HepG2 (cell line): ENCODE measurements around the gene WDR45B. TPM values are rescaled to one million over a fixed set of nuclear protein-coding genes. Genes with fewer than 3 reads are reported as not detected.

Experiments
- AKAP8 ChIP-seq: sonication (generic); formaldehyde crosslinking; IDR thresholded peaks from 2 replicates; pipeline ENCODE4 v1.5.1; 2020; ENCODE audit warnings: mild to moderate bottlenecking, missing genetic modification reagents
- ATF7 ChIP-seq, 2 experiments: fragments of 450-650 bp in 1 of 2; sonication (generic) in 1 of 2; formaldehyde crosslinking in 1 of 2; IDR thresholded peaks; 2 replicates each; pipeline versions ENCODE4 v1.4.0 to v1.6.1; 2016 to 2020; ENCODE audit warnings: antibody characterized with exemption in 1 of 2, mild to moderate bottlenecking in 1 of 2, missing genetic modification reagents in 1 of 2
- FOXA1 ChIP-seq, 2 experiments: fragments of 450-650 bp in 1 of 2; sonication (generic) in 1 of 2; formaldehyde crosslinking in 1 of 2; IDR thresholded peaks; 2 replicates each; pipeline versions ENCODE4 v1.4.0 to v1.6.1; 2016 to 2020; ENCODE audit warnings: missing genetic modification reagents in 1 of 2
- FOXK2 ChIP-seq: fragments of 450-650 bp; IDR thresholded peaks from 2 replicates; pipeline ENCODE4 v1.6.1; 2016
- GABPB1 ChIP-seq: IDR thresholded peaks from 2 replicates; pipeline ENCODE4 v1.6.1; 2016; ENCODE audit warnings: mild to moderate bottlenecking, missing genetic modification reagents, moderate library complexity, missing compliant biosample characterization
- HNF4G ChIP-seq, 2 experiments: sonication (generic) in 1 of 2; formaldehyde crosslinking in 1 of 2; IDR thresholded peaks; 2 replicates each; pipeline versions ENCODE4 v1.4.0 to v1.6.1; 2011 to 2020; ENCODE audit warnings: borderline replicate concordance in 2 of 2, low read depth in 2 of 2, mild to moderate bottlenecking in 2 of 2, low read length in 1 of 2, missing genetic modification reagents in 1 of 2, moderate library complexity in 1 of 2
- HNRNPL ChIP-seq: fragments of 200-400 bp; formaldehyde crosslinking; IDR thresholded peaks from 2 replicates; pipeline ENCODE4 v1.6.1; 2017; ENCODE audit warnings: mild to moderate bottlenecking, low read depth, low read length
- KDM2A ChIP-seq: sonication (generic); formaldehyde crosslinking; IDR thresholded peaks from 2 replicates; pipeline ENCODE4 v1.4.0; 2020; ENCODE audit warnings: low read depth, missing genetic modification reagents, borderline replicate concordance
- MATR3 ChIP-seq: sonication (generic); formaldehyde crosslinking; IDR thresholded peaks from 2 replicates; pipeline ENCODE4 v1.4.0; 2020; ENCODE audit warnings: missing genetic modification reagents
- NFIC ChIP-seq: IDR thresholded peaks from 2 replicates; pipeline ENCODE4 v1.6.1; 2012; ENCODE audit warnings: mild to moderate bottlenecking, low read length, inconsistent platforms
- PHF21A ChIP-seq: sonication (generic); formaldehyde crosslinking; IDR thresholded peaks from 2 replicates; pipeline ENCODE4 v1.5.0; 2020; ENCODE audit warnings: mild to moderate bottlenecking, missing genetic modification reagents
- SIX4 ChIP-seq: sonication (generic); formaldehyde crosslinking; IDR thresholded peaks from 2 replicates; pipeline ENCODE4 v1.4.0; 2020; ENCODE audit warnings: missing genetic modification reagents
- ZNF703 ChIP-seq: sonication (generic); formaldehyde crosslinking; IDR thresholded peaks from 2 replicates; pipeline ENCODE4 v1.5.1; 2020; ENCODE audit warnings: missing genetic modification reagents, mild to moderate bottlenecking, moderate library complexity, borderline replicate concordance
- ZNF709 ChIP-seq: sonication (generic); formaldehyde crosslinking; IDR thresholded peaks from 2 replicates; pipeline ENCODE4 v1.5.0; 2020; ENCODE audit warnings: mild to moderate bottlenecking, missing genetic modification reagents
- polyA plus RNA-seq, 8 experiments: library from polyadenylated mRNA; depleted of rRNA in 3 of 8; stranded (reverse) in 7 of 8; unstranded in 1 of 8; fragments of >200 nt; fragmentation: Illumina TruSeq in 4 of 8; extraction: Trizol in 4 of 8; gene quantifications; 2 replicates each; pipeline versions ENCODE4 v1.2.1 to v1.2.3, GENCODE V29; 2011 to 2016; ENCODE audit warnings: low read depth in 4 of 8, missing spikeins in 1 of 8, mixed read lengths in 1 of 8; ENCODE audit not compliant: insufficient read depth in 1 of 8
- total RNA-seq, 5 experiments: library from RNA; depleted of rRNA; stranded (reverse); fragments of >200 nt; fragmentation: Illumina TruSeq; extraction: Trizol; gene quantifications; 2 replicates each; pipeline ENCODE4 v1.2.3, GENCODE V29; 2016; ENCODE audit warnings: low read depth in 1 of 5
- TF ChIP-seq, protein P1 (sequence below): sonication (generic); formaldehyde crosslinking; IDR thresholded peaks from 2 replicates; pipeline ENCODE4 v1.4.0; 2020; ENCODE audit warnings: missing genetic modification reagents
- TF ChIP-seq, protein P2 (sequence below): sonication (generic); formaldehyde crosslinking; IDR thresholded peaks from 2 replicates; pipeline ENCODE4 v1.4.0; 2020; ENCODE audit warnings: low read depth, mild to moderate bottlenecking, missing genetic modification reagents
- TF ChIP-seq, protein P3 (sequence below): sonication (generic); formaldehyde crosslinking; IDR thresholded peaks from 2 replicates; pipeline ENCODE4 v1.5.0; 2020; ENCODE audit warnings: missing genetic modification reagents
- TF ChIP-seq, protein P4 (sequence below): sonication (generic); formaldehyde crosslinking; IDR thresholded peaks from 2 replicates; pipeline ENCODE4 v1.9.0; 2021; ENCODE audit warnings: mild to moderate bottlenecking, missing genetic modification reagents

WDR45B gene
- total and polyA plus RNA-seq, 2 of the 13 experiments (the other 11 are each of a cell fraction or from before 2014, with no cell fraction given), result 86.2 to 155 TPM

- TF ChIP-seq, protein P1, sequence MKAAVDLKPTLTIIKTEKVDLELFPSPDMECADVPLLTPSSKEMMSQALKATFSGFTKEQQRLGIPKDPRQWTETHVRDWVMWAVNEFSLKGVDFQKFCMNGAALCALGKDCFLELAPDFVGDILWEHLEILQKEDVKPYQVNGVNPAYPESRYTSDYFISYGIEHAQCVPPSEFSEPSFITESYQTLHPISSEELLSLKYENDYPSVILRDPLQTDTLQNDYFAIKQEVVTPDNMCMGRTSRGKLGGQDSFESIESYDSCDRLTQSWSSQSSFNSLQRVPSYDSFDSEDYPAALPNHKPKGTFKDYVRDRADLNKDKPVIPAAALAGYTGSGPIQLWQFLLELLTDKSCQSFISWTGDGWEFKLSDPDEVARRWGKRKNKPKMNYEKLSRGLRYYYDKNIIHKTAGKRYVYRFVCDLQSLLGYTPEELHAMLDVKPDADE (CRISPR knock-in tag), result no peak
- TF ChIP-seq KDM2A (CRISPR knock-in tag), result peak; percentile 35; the same call in 1 of the 2 replicates
- peak; percentile 15; the same call in 1 of the 2 replicates for TF ChIP-seq GABPB1 (CRISPR knock-in tag)
- TF ChIP-seq SIX4, result no peak
- no peak for TF ChIP-seq ZNF709 (CRISPR knock-in tag)
- TF ChIP-seq, protein P2, sequence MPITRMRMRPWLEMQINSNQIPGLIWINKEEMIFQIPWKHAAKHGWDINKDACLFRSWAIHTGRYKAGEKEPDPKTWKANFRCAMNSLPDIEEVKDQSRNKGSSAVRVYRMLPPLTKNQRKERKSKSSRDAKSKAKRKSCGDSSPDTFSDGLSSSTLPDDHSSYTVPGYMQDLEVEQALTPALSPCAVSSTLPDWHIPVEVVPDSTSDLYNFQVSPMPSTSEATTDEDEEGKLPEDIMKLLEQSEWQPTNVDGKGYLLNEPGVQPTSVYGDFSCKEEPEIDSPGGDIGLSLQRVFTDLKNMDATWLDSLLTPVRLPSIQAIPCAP, result no peak
- no peak for TF ChIP-seq PHF21A (CRISPR knock-in tag)
- TF ChIP-seq NFIC, result peak; percentile 61; the same call in 1 of the 2 replicates
- TF ChIP-seq MATR3 (CRISPR knock-in tag), result no peak
- TF ChIP-seq FOXA1 (IDR thresholded peaks at IDR 0.05), result no peak
- no peak for TF ChIP-seq FOXA1 (CRISPR knock-in tag; IDR thresholded peaks at IDR 0.05)
- no peak for TF ChIP-seq ATF7 (IDR thresholded peaks at IDR 0.05)
- TF ChIP-seq ATF7 (CRISPR knock-in tag; IDR thresholded peaks at IDR 0.05), result no peak
- no peak for TF ChIP-seq ZNF703 (CRISPR knock-in tag)
- TF ChIP-seq HNF4G (IDR thresholded peaks at IDR 0.05; ENCODE audit: borderline replicate concordance, low read depth, low read length), result no peak
- no peak for TF ChIP-seq HNF4G (CRISPR knock-in tag; IDR thresholded peaks at IDR 0.05; ENCODE audit: borderline replicate concordance, low read depth)
- TF ChIP-seq, protein P3, sequence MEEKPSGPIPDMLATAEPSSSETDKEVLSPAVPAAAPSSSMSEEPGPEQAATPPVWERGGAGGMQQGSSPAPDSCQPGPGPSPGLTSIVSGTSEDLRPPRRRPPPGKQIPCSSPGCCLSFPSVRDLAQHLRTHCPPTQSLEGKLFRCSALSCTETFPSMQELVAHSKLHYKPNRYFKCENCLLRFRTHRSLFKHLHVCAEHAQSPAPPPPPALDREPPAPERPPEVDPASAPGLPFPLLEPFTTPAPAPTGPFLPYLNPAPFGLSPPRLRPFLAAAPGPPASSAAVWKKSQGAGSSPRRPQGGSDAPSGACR, result no peak
- TF ChIP-seq, protein P4, sequence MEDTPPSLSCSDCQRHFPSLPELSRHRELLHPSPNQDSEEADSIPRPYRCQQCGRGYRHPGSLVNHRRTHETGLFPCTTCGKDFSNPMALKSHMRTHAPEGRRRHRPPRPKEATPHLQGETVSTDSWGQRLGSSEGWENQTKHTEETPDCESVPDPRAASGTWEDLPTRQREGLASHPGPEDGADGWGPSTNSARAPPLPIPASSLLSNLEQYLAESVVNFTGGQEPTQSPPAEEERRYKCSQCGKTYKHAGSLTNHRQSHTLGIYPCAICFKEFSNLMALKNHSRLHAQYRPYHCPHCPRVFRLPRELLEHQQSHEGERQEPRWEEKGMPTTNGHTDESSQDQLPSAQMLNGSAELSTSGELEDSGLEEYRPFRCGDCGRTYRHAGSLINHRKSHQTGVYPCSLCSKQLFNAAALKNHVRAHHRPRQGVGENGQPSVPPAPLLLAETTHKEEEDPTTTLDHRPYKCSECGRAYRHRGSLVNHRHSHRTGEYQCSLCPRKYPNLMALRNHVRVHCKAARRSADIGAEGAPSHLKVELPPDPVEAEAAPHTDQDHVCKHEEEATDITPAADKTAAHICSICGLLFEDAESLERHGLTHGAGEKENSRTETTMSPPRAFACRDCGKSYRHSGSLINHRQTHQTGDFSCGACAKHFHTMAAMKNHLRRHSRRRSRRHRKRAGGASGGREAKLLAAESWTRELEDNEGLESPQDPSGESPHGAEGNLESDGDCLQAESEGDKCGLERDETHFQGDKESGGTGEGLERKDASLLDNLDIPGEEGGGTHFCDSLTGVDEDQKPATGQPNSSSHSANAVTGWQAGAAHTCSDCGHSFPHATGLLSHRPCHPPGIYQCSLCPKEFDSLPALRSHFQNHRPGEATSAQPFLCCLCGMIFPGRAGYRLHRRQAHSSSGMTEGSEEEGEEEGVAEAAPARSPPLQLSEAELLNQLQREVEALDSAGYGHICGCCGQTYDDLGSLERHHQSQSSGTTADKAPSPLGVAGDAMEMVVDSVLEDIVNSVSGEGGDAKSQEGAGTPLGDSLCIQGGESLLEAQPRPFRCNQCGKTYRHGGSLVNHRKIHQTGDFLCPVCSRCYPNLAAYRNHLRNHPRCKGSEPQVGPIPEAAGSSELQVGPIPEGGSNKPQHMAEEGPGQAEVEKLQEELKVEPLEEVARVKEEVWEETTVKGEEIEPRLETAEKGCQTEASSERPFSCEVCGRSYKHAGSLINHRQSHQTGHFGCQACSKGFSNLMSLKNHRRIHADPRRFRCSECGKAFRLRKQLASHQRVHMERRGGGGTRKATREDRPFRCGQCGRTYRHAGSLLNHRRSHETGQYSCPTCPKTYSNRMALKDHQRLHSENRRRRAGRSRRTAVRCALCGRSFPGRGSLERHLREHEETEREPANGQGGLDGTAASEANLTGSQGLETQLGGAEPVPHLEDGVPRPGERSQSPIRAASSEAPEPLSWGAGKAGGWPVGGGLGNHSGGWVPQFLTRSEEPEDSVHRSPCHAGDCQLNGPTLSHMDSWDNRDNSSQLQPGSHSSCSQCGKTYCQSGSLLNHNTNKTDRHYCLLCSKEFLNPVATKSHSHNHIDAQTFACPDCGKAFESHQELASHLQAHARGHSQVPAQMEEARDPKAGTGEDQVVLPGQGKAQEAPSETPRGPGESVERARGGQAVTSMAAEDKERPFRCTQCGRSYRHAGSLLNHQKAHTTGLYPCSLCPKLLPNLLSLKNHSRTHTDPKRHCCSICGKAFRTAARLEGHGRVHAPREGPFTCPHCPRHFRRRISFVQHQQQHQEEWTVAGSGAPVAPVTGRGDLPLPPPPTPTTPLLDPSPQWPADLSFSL (CRISPR knock-in tag), result no peak
- peak; percentile 92 for TF ChIP-seq HNRNPL
- TF ChIP-seq FOXK2, result no peak
- peak; percentile 15; the same call in 1 of the 2 replicates for TF ChIP-seq AKAP8 (CRISPR knock-in tag)
Observed at GRCh38 chr17:82592767-82593589, 55.3 kb downstream of the WDR45B start (continued).
